Activated CD8-positive, alpha-beta T cell treated with anti-CD3 and anti-CD28 coated beads for 36 hours (primary cell): ENCODE results near the gene TMIGD3. TPM values are rescaled to one million over a fixed set of nuclear protein-coding genes. Genes with fewer than 3 reads are reported as not detected.
"Not testable (repeated sequence)": the region's sequence is repeated elsewhere in the genome, so short reads cannot be mapped to it uniquely, and the experiment has no call there.

Experiments
- ATAC-seq: fragments of 200-7000 bp; cut with Tn5 transposase; one replicate; pipeline ENCODE4 v1.10.0; 2021; ENCODE audit warnings: mild to moderate bottlenecking, moderate library complexity
- CTCF ChIA-PET: fragments of 350-600 bp; sonication (Branson Sonifier 250); formaldehyde crosslinking; loops from one replicate; lab custom pipeline; 2021; ENCODE audit warnings: antibody characterized with exemption; lab: Charles Lee
- POLR2A ChIA-PET: fragments of 350-600 bp; sonication (Branson Sonifier 250); formaldehyde crosslinking; loops from one replicate; lab custom pipeline; 2021; ENCODE audit warnings: antibody characterized with exemption; lab: Charles Lee
- DNase-seq: peaks from one replicate; pipeline ENCODE4 v3.0.0-alpha.2; 2020
- H3K27ac Mint-ChIP-seq: one replicate; pipeline ENCODE4 v1.8.0; 2021; ENCODE audit warnings: mild to moderate bottlenecking, mixed read lengths
- H3K27me3 Mint-ChIP-seq: one replicate; pipeline ENCODE4 v1.8.0; 2021; ENCODE audit warnings: mixed read lengths
- H3K36me3 Mint-ChIP-seq: one replicate; pipeline ENCODE4 v1.8.0; 2021; ENCODE audit warnings: low read depth, mixed read lengths
- H3K4me1 Mint-ChIP-seq: one replicate; pipeline ENCODE4 v1.8.0; 2021; ENCODE audit warnings: low read depth, mixed read lengths
- H3K4me3 Mint-ChIP-seq: one replicate; pipeline ENCODE4 v1.8.0; 2021; ENCODE audit warnings: mild to moderate bottlenecking, moderate library complexity, mixed read lengths
- H3K9me3 Mint-ChIP-seq: one replicate; pipeline ENCODE4 v1.8.0; 2021; ENCODE audit warnings: mixed read lengths
- intact Hi-C: fragments of 100-400 bp; cut with micrococcal nuclease; formaldehyde crosslinking; loops from one replicate; pipeline ENCODE4 v1.10.0; 2022
- total RNA-seq, 2 experiments: library from RNA; stranded (reverse); gene quantifications; one replicate each; pipeline ENCODE4 v1.2.3, GENCODE V29; 2021
- TF ChIP-seq, protein P1 (sequence below): fragments of 200-600 bp; IDR thresholded peaks from one replicate; pipeline ENCODE4 v1.8.0; 2022; ENCODE audit warnings: antibody characterized with exemption, mild to moderate bottlenecking

TMIGD3 gene
- total RNA-seq, result not detected

DNA sequence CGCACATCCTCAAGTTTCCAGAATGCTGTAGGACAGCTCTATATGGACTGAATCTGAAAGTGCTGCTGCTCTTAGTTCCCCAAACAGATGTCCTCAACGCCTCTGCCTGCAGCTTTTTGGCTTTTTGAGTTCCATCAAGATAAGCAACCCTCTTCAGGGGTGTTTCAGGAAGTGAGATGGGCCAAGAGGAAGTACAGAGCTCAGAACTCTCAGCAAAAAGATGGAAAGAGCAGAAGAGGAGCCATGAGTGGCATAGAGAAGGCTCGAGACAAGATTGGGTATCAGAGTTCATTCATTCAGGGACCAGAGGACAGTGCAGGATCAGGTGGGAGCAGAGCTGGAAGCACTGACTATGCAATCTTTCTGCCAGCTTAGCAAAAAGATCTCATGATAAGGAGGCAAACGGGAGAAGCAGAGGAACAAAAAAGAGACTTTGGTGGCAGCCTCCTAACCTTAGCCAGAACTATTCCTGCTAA is at the start of gene TMIGD3, which contains the start of gene ADORA3:
TMIGD3 (minus strand) TSS at position 49 of the 476 bp plus-strand sequence. CDS start 279 bp downstream, outside the sequence.
ADORA3 (minus strand) TSS at position 49 of the 476 bp plus-strand sequence. CDS start 279 bp downstream, outside the sequence.
- ChIA-PET POLR2A (interaction anchor here (0.8 kb wide), 1 partner anchor 97 kb away, joined by 4 read pairs; no protein-coding TSS in a partner anchor), CTCF (interaction anchor here (0.7 to 2.6 kb wide), 7 partner anchors 14 to 251 kb away, joined by 3 to 9 read pairs (median 4); no protein-coding TSS in a partner anchor)
- H3K4me3 Mint-ChIP-seq, result no peak within 1 kb of the TSS
- ATAC-seq (no peak), DNase-seq (no peak)
- intact Hi-C loops, result no loop called here
- peaks cover 48% of the 10 kb centered on the region for H3K4me1 Mint-ChIP-seq
- no peaks in the 10 kb centered on the region for H3K27me3 Mint-ChIP-seq
- no peaks in the 10 kb centered on the region for H3K36me3 Mint-ChIP-seq
- TF ChIP-seq, protein P1, sequence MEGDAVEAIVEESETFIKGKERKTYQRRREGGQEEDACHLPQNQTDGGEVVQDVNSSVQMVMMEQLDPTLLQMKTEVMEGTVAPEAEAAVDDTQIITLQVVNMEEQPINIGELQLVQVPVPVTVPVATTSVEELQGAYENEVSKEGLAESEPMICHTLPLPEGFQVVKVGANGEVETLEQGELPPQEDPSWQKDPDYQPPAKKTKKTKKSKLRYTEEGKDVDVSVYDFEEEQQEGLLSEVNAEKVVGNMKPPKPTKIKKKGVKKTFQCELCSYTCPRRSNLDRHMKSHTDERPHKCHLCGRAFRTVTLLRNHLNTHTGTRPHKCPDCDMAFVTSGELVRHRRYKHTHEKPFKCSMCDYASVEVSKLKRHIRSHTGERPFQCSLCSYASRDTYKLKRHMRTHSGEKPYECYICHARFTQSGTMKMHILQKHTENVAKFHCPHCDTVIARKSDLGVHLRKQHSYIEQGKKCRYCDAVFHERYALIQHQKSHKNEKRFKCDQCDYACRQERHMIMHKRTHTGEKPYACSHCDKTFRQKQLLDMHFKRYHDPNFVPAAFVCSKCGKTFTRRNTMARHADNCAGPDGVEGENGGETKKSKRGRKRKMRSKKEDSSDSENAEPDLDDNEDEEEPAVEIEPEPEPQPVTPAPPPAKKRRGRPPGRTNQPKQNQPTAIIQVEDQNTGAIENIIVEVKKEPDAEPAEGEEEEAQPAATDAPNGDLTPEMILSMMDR, result no peak
- no peak within 1 kb of the TSS for H3K27ac Mint-ChIP-seq
- no peaks in the 10 kb centered on the region for H3K9me3 Mint-ChIP-seq

DNA sequence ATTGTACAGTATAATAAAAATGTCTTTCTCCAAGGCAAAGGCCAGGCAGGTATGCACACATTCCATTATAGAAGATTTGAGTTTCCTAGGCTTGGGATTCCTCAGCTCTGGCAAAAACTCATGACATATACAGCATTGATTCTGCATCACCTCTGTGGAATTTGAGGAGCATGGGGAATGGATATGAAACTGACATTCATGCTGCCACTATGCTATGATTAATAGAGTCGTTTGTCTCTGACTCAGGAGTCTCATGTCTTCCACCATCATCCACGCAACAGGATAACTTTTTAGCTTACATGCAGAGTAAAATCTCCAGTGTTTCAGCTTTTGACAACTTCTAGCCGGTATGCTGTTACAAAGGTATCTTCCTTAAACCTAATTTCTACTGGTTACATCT is 49.8 kb upstream of the TMIGD3 start:
- Mint-ChIP-seq H3K9me3 (no peaks in the 10 kb centered on the region), H3K36me3 (no peaks in the 10 kb centered on the region), H3K4me1 (no peaks in the 10 kb centered on the region), H3K27me3 (peaks cover 1% of the 10 kb centered on the region), H3K27ac (no peak overlapping the region), H3K4me3 (no peak overlapping the region)
- DNase-seq, result no peak
- ChIA-PET CTCF (interaction anchor here (0.6 to 3.1 kb wide), 5 partner anchors 10 to 162 kb away, joined by 3 to 10 read pairs (median 3); no protein-coding TSS in a partner anchor), POLR2A (no interaction called here)
- intact Hi-C loops, result no loop called here
- TF ChIP-seq, protein P1, result no peak
- ATAC-seq, result no peak

DNA sequence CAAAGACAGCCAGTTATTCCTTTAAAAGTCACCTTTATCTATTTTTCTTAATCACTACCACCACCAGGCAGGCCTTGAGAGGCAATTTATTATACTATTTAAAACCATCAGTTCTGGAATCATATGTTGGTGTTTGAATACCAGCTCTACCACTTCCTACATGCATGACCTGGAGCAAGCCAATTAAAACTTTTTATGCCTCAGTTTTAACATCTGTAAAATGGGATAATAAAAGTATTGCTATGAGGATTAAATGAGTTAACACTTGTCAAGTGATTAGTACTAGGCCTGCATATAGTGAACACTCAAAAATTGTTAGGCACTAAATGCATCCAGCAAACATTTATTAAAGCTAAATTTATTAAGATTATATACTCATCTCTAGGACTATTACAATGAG is 49.2 kb upstream of the TMIGD3 start:
- DNase-seq (no peak), ATAC-seq (no peak)
- Mint-ChIP-seq H3K4me3 (no peak overlapping the region), H3K27me3 (peaks cover 1% of the 10 kb centered on the region), H3K27ac (no peak overlapping the region), H3K9me3 (no peaks in the 10 kb centered on the region), H3K36me3 (no peaks in the 10 kb centered on the region), H3K4me1 (peaks cover 2% of the 10 kb centered on the region)
- ChIA-PET POLR2A (no interaction called here), CTCF (interaction anchor here (1.1 to 3.1 kb wide), 4 partner anchors 33 to 162 kb away, joined by 3 to 10 read pairs (median 5); no protein-coding TSS in a partner anchor)
- intact Hi-C loops, result no loop called here
- TF ChIP-seq, protein P1, result no peak

DNA sequence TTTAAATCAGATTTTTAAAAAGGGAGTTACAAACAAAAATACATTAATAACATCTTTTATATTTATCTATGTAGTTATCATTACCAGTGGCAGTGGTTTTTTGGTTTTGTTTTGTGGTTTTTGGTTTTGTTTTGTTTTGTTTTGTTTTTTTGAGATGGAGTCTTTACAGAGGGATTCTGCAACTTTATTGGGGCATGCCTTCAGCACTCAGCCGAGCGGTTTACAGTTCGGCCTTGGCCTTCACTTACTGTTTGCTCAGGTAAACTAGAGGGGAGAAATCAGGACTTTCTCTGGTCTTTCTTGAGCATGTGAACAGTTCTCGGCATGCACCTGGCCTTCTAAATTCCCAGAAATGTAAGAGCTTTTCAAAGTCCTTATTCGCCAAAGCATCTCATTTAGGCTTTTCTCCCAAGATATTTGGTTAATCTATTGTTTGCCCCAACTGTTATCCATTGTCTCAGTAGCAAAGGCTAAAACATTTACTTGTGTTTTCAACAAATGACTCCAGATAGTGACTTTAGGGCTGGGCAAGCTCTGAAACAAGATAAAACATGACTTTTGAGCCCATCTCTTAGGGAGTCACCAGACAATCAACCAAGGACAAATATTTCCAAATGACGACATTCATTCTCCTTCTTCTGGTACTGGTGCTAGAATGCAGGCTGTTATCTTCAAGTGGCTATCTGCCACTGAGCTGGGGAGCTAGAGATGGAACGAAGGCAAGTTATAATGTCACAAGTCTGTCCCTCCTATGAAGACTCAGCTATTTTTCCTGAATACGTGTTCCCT is 48.4 kb upstream of the TMIGD3 start:
- H3K36me3 Mint-ChIP-seq, result no peaks in the 10 kb centered on the region
- no peak for ATAC-seq
- H3K9me3 Mint-ChIP-seq, result no peaks in the 10 kb centered on the region
- DNase-seq, result no peak
- CTCF ChIA-PET, result interaction anchor here (1.7 kb wide), 1 partner anchor 43 kb away, joined by 5 read pairs; no protein-coding TSS in a partner anchor
- no peaks in the 10 kb centered on the region for H3K27me3 Mint-ChIP-seq
- H3K4me1 Mint-ChIP-seq, result peaks cover 2% of the 10 kb centered on the region
- no peak overlapping the region for H3K27ac Mint-ChIP-seq
- TF ChIP-seq, protein P1, result no peak
- intact Hi-C loops, result no loop called here
- POLR2A ChIA-PET, result no interaction called here
- H3K4me3 Mint-ChIP-seq, result no peak overlapping the region

- POLR2A ChIA-PET, result interaction anchor here (0.6 to 0.7 kb wide), 2 partner anchors 24 to 97 kb away, joined by 3 read pairs; no protein-coding TSS in a partner anchor
- intact Hi-C loops, result not testable (repeated sequence)
- CTCF ChIA-PET, result interaction anchor here (1.4 kb wide), 1 partner anchor 24 kb away, joined by 3 read pairs; no protein-coding TSS in a partner anchor
Observed at GRCh38 chr1:111547786-111548185, 44.4 kb upstream of the TMIGD3 start.

More at GRCh38 chr1:111547786-111548185, 44.4 kb upstream of the TMIGD3 start:
- not testable (repeated sequence) for H3K4me3 Mint-ChIP-seq, H3K36me3 Mint-ChIP-seq, ATAC-seq, H3K9me3 Mint-ChIP-seq, DNase-seq, H3K4me1 Mint-ChIP-seq, H3K27ac Mint-ChIP-seq, H3K27me3 Mint-ChIP-seq
